Measurements from ENCODE around the gene LRRC75A. TPM values are rescaled to one million over a fixed set of nuclear protein-coding genes. Genes with fewer than 3 reads are reported as not detected.

LRRC75A gene
- total and polyA plus RNA-seq, 2 of the 13 experiments (the other 11 are each of a cell fraction or from before 2014, with no cell fraction given), result 0.03 TPM; not detected in 1

- TF ChIP-seq ZEB1 (IDR thresholded peaks at IDR 0.05; ENCODE audit: insufficient replicate concordance, low read depth), result no peak
- TF ChIP-seq POLR2AphosphoS5 (IDR thresholded peaks at IDR 0.05; ENCODE audit: low read depth, low read length), result peak; percentile 3; the same call in 1 of the 2 replicates
- 0 out of 2 replicates have a peak, but pooled peaks have one; percentile 36 for TF ChIP-seq ZNF629 (CRISPR knock-in tag; conservative IDR thresholded peaks at IDR 0.05)
- peak; percentile 53; the same call in 1 of the 2 replicates for TF ChIP-seq AKAP8 (CRISPR knock-in tag; IDR thresholded peaks at IDR 0.05)
- Histone ChIP-seq H3K4me2 (ENCODE audit: low read depth, low read length) (no peak overlapping the region), H3K79me2 (ENCODE audit: insufficient read depth, low read length) (no peaks in the 10 kb centered on the region), H3K9ac (ENCODE audit: insufficient read depth, low read depth, low read length) (no peak overlapping the region), H3K4me3 (replicated peaks in 1 of 3; ENCODE audit: insufficient read depth in 1 of 3, low read depth in 2 of 3, low read length in 3 of 3) (no peak overlapping the region), H3K9me3 (ENCODE audit: low read length) (no peaks in the 10 kb centered on the region), H3K36me3 (replicated peaks in 1 of 2; ENCODE audit: control insufficient read depth in 1 of 2, insufficient read depth in 2 of 2, low read length in 2 of 2) (peaks cover 8 to 18% of the 10 kb centered on the region in 2 experiments; a peak in 4 of 5 replicates), H3K27me3 (ENCODE audit: control insufficient read depth in 1 of 2, insufficient read depth in 2 of 2, low read length in 2 of 2) (no peaks in the 10 kb centered on the region), H3K4me1 (ENCODE audit: insufficient read depth, low read length) (peaks cover 29% of the 10 kb centered on the region), H2AFZ (ENCODE audit: low read length) (no peak overlapping the region), H3K27ac (ENCODE audit: extremely low read length, insufficient read depth, low read length) (no peak overlapping the region), H4K20me1 (ENCODE audit: insufficient read depth, low read length) (peaks cover 3% of the 10 kb centered on the region)
- intact Hi-C loops (cut with micrococcal nuclease; ENCODE audit: unreplicated experiment) (no loop called here), in situ Hi-C loops (cut with HindIII; ENCODE audit: extremely low pct_ligation_motif_present, low pct_unique_long_range_greater_than_20kb) (loop anchor here (5.0 kb wide), 1 partner anchor 72 kb away; no protein-coding TSS in a partner anchor)
- BruUV-seq (replicated peaks), result no TSS peak
- WGBS (ENCODE audit: low lambda C conversion rate), result 100% methylated on average over 4 of the region's 4 CpGs
- FAIRE-seq (no peak), ATAC-seq (no peak), DNase-seq (ENCODE audit: low spot score) (no peak)
- POLR2A ChIA-PET, result interaction anchor here (1.2 to 3.5 kb wide), 3 partner anchors 8 to 71 kb away, joined by 3 to 19 read pairs (median 9); no protein-coding TSS in a partner anchor
- CTCF ChIA-PET (ENCODE audit: low intra/inter-chr PET ratio, low total read pairs), result no interaction called here
Observed at GRCh38 chr17:16450028-16450427, 42.0 kb downstream of the LRRC75A start.

DNA sequence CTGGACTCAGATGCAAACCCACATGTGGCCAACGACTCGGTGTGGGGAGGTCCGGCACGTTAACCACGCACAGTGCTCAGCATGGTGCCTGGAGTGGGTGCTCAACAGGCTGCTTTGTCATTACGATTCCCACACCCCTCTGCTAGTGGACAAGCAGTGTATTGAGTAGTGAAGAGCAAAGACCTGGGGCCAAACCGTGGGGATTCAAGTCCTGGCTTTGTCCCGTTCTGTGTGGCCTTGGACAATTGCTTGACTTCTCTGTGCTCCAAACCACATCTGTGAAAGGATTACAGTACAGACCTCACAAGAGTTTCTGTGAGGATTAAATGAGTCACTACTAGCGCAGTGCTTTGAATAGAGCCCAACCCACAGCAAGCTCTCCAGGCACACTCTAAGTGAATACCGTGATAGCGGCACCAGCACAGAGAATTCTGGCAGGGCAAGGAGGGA lies 42.8 kb downstream of the LRRC75A start:
- no peak for ATAC-seq
- TF ChIP-seq HNRNPK (IDR thresholded peaks at IDR 0.05; ENCODE audit: low read depth, low read length, poor library complexity, severe bottlenecking), result no peak
- TF ChIP-seq ZHX1 (CRISPR knock-in tag; IDR thresholded peaks at IDR 0.05; ENCODE audit: low read depth), result no peak
- TF ChIP-seq ZBTB33 (CRISPR knock-in tag; IDR thresholded peaks at IDR 0.05), result peak; percentile 29; the same call in 1 of the 2 replicates
- TF ChIP-seq ZMYM3 (CRISPR knock-in tag; IDR thresholded peaks at IDR 0.05), result no peak
- TF ChIP-seq POLR2AphosphoS2 (IDR thresholded peaks at IDR 0.05; ENCODE audit: low read depth, low read length), result no peak
- TF ChIP-seq ZNF768 (CRISPR knock-in tag; IDR thresholded peaks at IDR 0.05), result peak; percentile 87
- TF ChIP-seq GPN1 (CRISPR knock-in tag; IDR thresholded peaks at IDR 0.05; ENCODE audit: borderline replicate concordance), result no peak

More for the DNA sequence above, 42.8 kb downstream of the LRRC75A start:
- no peak for DNase-seq (ENCODE audit: low spot score)
- BruUV-seq (replicated peaks), result no TSS peak
- Histone ChIP-seq H3K9ac (ENCODE audit: insufficient read depth, low read depth, low read length) (no peak overlapping the region), H3K27me3 (ENCODE audit: control insufficient read depth in 1 of 2, insufficient read depth in 2 of 2, low read length in 2 of 2) (no peaks in the 10 kb centered on the region), H3K4me3 (replicated peaks in 1 of 3; ENCODE audit: insufficient read depth in 1 of 3, low read depth in 2 of 3, low read length in 3 of 3) (no peak overlapping the region), H3K36me3 (replicated peaks in 1 of 2; ENCODE audit: control insufficient read depth in 1 of 2, insufficient read depth in 2 of 2, low read length in 2 of 2) (peaks cover 8 to 18% of the 10 kb centered on the region in 2 experiments), H4K20me1 (ENCODE audit: insufficient read depth, low read length) (peaks cover 7% of the 10 kb centered on the region), H3K79me2 (ENCODE audit: insufficient read depth, low read length) (no peaks in the 10 kb centered on the region), H3K9me3 (ENCODE audit: low read length) (no peaks in the 10 kb centered on the region), H3K4me1 (ENCODE audit: insufficient read depth, low read length) (peaks cover 38% of the 10 kb centered on the region), H3K27ac (ENCODE audit: extremely low read length, insufficient read depth, low read length) (no peak overlapping the region), H2AFZ (ENCODE audit: low read length) (no peak overlapping the region), H3K4me2 (ENCODE audit: low read depth, low read length) (no peak overlapping the region)
- in situ Hi-C loops (cut with HindIII; ENCODE audit: extremely low pct_ligation_motif_present, low pct_unique_long_range_greater_than_20kb) (no loop called here), intact Hi-C loops (cut with micrococcal nuclease; ENCODE audit: unreplicated experiment) (no loop called here)
- no peak for FAIRE-seq
- ChIA-PET CTCF (ENCODE audit: low intra/inter-chr PET ratio, low total read pairs) (no interaction called here), POLR2A (no interaction called here)
- WGBS (ENCODE audit: low lambda C conversion rate), result 92% methylated on average over 5 of the region's 11 CpGs
